GM04503 (cell line): Measurements from ENCODE around the gene OR10A6.

Experiments used
- DNase-seq: peaks from one replicate; pipeline ENCODE4 v3.0.0-alpha.2; 2012; ENCODE audit warnings: low read depth

OR10A6 gene

GRCh38 chr11:7909585-7910285, 21.3 kb downstream of the OR10A6 start:
- DNase-seq = no peak

DNA sequence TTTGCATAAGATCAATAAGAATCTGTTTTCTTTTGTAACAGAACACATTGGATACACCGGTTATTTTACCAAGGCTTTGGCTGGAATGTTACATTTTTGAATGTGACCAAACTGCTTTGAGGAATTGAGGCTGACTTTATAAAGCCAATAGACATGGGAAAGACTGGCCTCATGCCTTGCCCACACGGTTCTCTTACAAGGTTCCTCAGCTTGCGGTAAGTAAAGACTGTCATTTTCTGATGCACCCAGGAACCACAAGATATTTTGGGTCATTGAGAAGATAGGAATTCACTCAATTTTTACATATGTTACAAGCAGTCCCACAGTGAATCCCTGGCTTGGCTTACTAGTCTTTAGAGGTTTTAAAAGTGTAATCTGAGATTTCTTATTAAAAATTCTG, 23.9 kb downstream of the OR10A6 start:
- DNase-seq = no peak

- DNase-seq = no peak
Measured at GRCh38 chr11:7906481-7906880, 24.6 kb downstream of the OR10A6 start.

DNA sequence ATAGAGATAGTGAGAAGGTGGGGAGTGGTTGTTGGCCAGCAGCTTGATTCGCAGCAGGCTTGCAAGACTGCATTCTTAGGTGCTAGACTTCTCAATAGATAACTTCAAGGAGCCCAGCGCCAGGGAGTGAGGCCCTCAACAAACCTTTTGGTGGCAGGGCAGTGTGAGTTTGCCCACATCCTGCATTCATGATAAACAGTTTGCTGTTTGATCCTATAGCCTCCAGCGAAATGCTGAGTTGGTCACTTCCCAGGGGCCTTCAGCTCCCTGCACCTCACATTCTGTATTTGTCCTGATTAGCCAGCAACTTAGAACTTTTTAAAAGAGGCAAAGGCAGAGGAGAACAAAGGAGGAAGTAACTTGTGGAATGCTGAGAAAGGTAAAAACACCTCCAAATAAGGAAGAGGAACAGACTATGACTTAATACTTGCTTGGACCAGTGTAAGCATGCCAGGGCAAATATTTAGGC, 25.1 kb downstream of the OR10A6 start:
- DNase-seq = no peak

DNA sequence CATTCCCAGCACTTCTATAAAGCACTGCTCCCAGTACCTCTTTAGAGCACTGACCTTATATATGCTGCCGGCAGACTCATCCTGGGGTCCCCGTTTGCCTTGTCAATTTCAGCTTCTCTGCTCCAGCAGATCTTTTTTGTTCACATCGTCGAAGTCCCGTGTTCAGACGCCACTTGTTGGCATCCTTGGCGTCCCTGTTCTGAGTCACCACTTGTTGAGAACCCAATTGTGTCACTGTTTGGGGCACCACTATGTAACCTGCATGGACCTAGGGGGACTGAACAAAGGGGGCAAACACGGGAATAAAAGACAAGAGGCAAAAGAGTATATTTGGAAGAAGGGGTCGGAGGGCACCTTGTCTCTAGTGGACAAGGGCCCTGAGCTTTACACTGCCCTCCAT, 25.5 kb downstream of the OR10A6 start:
- DNase-seq = no peak

DNA sequence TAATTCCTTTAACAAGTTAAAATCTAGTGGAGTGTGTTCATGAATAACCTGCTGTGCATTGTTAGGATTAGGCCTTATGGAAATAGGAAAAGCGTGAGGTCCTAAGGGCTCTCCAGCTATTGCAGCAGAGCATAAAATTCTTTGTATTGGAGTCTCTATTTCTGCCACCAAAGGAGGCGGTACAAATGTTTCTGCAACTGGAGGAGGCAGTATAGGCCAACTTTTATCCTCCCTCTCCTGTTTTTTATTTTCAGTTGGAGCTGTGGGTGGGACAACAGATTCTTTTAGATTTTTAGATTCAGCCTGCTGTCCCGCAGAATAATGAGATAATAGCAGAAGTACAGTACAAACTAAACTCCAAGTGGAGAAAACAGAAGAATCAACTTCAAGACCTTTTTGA, 26.2 kb downstream of the OR10A6 start:
- DNase-seq = no peak

GRCh38 chr11:7903940-7904339, 27.1 kb downstream of the OR10A6 start:
- no peak for DNase-seq

DNA sequence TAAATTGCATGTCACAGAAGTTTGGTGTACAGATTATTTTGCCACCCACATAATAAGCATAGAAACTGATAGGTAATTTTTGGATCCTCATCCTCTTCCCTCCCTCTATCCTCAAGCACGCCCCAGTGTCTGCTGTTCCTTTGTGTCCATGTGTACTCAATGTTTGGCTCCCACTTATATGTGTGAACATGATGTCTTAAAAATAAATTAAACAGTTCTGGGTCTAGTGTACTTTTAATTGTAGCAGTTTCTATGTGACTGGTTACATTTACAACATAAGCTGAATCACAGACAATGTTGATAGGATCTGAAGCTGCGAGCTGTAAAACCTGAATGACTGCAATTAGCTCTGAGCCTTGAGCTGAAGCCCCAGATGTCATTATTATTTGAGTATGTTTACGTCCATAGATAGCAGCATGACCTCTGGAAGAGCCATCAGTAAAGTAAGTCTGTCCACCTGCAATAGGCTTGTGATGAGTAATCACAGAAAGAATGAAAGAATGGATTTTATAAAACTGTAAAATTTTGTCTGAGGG, 29.7 kb downstream of the OR10A6 start:
- no peak for DNase-seq

DNA sequence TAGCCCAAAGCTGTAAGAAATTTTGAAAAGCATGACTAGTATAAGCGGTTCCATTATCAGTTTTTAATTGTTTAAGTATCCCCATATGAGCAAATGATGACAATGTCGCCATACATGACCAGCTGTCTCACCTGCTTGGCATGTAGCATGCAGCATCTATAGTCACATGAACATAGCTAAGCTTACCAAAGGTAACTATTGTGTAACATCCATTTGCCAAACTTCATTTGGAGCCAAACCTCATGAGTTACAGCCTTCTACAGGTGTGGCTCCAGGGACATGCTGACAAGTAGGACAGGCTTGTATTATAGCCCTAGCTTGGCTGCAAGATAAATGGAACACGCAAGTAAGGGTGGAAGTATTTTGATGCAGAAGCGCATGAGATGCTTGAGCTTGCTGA, 30.4 kb downstream of the OR10A6 start:
- no peak for DNase-seq

DNA sequence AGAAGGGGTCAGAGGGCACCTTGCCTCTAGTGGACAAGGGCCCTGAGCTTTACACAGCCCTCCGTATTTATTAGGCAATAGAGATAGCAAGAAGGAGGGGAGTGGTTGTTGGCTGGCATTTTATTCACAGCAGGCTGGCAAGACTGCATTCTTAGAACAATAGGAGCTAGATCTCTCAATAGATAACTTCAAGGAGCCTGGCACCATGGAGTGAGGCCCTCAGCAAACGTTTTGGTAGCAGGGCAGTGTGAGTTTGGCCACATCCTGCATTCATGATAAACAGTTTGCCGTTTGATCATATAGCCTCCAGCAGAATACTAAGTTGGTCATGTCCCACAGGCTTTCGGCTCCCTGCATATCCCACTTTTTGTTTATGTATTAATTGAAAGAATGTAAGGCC, 31.6 kb downstream of the OR10A6 start:
- no peak for DNase-seq

DNA sequence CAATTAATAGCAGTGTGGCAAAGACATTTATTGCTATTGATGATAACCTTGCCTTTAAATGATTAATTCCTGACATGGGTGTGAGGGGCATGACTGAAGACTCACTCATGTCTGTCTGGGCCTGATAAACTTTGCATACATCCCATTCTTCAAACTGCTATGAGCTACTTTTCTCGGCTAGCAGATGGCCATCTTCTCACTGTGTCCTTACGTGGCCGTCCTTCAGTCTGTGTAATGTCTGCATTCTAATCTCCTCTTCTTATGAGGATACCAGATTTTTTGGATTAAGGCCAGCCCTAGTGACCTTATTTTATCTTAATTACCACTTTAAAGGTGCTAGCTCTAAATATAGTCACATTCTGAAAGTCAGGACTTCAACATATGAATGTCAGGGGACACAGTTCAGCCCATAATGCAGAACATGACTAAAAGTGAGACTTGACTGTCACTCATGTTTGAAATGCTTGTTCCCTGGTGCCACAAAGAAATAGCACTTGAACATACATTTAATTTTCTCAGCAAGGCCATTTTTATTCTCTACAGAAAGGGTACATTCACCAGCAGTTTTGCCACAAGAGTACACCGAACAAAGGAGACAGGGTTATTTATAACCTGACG, 32.3 kb downstream of the OR10A6 start:
- DNase-seq = no peak

DNA sequence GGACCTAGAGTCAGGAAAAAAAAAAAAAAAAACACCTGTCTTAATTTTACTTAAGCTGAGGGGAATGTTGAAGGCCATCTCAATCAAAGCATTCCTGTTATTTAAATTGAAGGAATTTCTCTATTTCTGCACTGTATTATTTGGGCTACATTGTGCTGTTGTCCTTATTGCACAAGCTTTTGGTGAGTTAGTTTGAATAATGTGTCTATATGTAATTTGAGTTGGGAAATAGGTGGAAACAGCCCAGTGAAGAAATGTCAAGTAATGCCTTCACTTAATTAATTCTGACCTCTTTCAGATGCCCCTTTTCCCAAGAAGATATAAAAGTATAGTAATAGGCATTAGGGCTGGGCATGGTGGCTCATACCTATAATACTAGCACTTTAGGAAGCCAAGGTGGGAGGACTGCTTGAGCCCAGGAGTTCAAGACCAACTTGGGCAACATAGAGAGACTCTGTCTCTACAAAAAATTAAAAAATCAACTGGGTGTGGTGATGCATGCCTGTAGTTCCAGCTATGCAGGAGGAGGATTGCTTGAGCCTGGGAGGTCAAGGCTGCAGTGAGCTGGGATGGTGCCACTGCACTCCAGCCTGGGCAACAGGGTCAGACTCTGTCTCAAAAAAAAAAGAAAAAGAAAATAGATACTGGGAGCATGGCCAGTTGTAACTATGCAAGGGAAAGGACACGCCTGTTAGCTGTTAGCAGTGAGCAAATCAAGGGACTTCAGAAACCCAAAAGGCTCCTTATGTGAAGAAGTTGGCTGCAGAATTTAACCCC, 34.9 kb downstream of the OR10A6 start:
- DNase-seq = no peak

DNA sequence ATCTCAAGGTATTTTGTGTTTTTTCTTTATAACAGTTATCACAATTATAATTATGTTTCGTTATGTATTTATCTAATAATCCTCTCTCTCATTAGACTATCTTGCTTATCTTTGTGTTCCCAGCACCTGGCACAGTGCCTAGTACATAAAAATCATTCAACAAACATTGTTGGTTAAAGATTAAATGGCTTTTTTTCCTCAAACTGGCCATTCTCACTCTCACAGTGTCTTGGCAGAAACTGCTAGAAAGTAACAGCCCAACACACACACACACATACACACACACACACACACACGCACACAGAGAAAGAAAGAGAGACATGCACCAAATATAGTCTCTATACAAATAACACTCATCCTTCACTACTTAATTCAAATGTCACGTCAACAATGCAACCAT, 36.8 kb downstream of the OR10A6 start:
- DNase-seq = no peak

DNA sequence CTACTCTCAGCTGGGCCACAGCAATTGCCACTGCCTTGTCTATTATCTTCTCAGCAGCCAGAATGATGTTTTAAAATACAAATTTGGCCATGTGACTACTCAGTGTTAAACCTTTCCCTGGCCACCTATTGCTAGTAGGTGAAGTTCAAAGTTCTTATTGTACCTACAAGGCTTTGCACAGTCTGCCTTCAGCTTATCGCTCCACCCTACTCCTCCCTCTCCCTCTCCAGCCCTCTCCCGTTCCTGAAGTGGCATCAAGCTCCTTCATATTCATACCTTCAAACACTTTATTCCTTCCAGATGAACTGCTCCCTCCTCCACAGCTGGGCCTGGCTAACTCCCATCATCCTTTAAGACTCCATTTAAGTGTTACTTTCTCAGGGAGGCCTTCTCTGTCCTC, 37.3 kb downstream of the OR10A6 start:
- no peak for DNase-seq

GRCh38 chr11:7892840-7893254, 38.2 kb downstream of the OR10A6 start:
- no peak for DNase-seq

DNA sequence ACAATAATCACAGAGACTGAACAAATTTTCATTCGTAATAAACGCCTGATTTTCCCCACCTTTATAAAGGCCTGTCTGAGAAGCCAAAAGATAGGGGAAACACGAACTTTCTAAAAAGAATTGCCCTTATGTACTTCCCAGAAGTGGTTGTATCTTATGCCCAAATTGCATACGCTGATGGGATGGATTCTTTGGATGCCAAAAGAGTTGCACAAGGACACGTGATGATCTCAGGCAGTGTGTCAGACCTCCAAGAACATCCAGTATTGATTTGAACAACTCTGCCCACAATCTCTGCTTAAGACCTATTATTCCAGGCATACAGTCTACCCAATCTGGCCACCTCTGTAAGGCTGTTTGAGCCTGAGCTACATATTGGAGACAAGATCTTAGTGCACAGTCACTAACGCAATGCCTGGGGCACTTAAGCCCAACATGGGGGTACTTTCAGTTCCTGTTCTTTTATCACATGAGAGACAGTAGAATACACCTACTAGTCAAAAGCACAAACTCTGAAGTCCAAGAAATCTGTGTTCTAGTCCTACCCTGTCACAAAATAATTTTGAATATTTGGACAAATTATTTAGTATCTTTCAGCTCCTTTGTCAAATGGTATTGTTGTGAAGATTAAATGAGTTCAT, 38.9 kb downstream of the OR10A6 start:
- peak; percentile 42 for DNase-seq

DNA sequence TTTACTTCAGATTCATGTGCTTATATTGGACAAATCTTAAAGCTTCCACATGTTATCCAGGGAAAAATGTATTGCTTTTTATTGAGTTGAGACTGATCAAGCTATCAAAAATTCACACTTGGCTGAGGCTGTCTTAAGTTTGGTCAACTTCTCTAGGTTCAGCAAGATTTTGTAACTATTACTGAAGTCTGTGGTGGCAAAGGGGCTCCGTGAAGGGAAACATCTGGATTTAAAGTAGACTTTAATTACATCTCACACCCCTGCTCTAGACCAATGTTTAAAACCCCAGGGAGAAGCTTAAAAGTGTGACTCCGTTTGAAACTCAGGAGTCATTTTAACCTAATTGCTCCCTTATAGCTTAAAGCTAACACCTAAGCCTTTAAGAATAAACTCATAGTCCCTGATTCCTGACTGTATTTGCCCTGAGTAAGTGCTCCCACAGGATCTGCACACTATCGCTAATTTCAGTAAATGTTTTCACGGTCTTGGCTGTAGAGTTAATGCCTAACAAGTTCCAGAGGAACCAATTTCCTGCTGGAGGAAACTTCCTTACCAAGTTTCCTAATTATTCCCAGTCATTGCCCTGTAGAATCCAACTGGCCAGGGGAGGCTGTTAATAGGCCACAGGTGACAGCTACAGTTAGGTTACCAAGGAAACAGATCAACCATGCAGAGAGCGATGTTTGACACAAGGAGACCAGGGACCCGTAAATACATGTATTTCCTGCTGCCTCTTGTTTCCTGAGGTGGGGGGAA, 40.5 kb downstream of the OR10A6 start:
- no peak for DNase-seq

DNA sequence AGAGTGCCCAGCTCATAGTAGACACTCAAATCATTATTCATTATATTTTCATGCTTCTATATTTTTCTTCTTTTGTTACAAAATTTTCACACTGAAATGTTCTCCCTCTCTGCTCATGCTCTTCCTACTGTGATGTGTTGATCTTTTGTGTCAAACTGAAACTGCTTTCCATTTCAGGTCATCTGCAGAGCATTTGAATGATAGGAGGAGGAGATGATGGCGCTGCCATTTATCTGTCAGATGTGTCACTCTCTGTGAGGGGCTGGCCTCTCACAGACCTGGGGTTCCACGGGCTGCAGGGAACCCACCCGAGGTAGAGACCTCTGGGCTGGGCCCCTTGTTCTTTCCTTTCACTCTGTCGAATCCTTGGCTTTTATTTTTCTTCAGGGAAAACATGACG, 41.1 kb downstream of the OR10A6 start:
- DNase-seq = no peak

DNA sequence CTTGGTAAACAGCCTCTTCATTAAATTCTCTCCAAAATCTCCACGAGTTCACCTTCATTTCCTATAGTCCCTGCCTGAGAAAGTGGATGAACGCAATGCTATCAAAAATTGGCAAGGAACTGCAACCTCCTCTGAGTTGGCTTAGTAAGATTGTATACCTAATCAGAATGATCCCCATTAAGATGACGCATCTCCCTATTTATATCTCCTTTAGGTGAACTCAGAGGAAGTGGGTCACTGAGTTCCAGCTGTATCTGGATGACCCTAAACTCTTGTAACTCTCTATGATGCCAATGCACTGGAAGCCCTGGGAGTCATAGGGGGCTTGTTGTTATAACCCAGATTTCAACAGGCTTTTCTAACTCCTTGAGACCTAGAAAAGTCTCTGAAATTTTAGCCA, 48.2 kb downstream of the OR10A6 start:
- DNase-seq = no peak
